Measurements from ENCODE around the gene STK17A.
"Not testable (repeated sequence)": the region's sequence is repeated elsewhere in the genome, so short reads cannot be mapped to it uniquely, and the experiment has no call there.

STK17A gene

GRCh38 chr7:43602256-43602655, 19.3 kb downstream of the STK17A start:
- DNase-seq = no peak

GRCh38 chr7:43604251-43604650, 21.3 kb downstream of the STK17A start:
- DNase-seq = no peak

DNA sequence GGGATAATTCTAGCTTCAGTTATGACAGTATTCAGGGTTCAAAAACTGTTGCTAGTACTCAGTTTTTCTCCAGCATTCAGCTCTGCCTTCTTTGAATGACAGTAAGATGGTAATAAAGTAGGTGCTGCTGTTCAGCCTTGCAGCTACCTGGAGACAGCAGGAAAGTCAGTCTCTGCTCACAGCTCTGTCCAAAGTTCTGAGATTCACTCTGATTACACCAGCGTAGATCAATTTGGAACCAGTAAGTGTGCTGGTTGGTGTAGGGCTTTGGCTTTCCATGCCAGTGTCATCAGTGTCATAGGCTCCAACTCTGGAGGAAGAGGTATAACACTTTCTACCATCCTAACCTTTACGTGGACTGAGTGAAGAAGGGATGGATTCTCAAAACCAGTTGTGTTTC, 26.2 kb downstream of the STK17A start:
- no peak for DNase-seq

DNA sequence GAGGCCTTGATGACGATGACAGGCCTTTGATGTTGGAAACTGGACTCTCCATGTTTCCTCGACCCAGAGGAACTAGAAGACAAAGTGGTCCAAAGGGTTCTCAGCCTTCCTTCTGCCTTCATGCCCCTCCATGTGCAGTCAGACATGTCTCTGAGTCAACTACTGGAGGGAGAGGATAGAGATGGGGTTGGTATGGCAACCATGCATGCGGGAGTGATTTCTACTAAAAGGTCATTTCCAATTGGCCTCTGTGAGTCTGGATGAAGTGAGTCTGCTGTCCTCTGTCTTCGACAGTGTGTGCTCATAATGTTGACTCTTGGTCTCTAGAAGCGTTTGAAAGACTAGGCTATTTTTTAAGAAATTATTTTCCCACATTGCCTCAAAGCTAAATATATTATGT, 29.2 kb downstream of the STK17A start:
- DNase-seq = no peak

DNA sequence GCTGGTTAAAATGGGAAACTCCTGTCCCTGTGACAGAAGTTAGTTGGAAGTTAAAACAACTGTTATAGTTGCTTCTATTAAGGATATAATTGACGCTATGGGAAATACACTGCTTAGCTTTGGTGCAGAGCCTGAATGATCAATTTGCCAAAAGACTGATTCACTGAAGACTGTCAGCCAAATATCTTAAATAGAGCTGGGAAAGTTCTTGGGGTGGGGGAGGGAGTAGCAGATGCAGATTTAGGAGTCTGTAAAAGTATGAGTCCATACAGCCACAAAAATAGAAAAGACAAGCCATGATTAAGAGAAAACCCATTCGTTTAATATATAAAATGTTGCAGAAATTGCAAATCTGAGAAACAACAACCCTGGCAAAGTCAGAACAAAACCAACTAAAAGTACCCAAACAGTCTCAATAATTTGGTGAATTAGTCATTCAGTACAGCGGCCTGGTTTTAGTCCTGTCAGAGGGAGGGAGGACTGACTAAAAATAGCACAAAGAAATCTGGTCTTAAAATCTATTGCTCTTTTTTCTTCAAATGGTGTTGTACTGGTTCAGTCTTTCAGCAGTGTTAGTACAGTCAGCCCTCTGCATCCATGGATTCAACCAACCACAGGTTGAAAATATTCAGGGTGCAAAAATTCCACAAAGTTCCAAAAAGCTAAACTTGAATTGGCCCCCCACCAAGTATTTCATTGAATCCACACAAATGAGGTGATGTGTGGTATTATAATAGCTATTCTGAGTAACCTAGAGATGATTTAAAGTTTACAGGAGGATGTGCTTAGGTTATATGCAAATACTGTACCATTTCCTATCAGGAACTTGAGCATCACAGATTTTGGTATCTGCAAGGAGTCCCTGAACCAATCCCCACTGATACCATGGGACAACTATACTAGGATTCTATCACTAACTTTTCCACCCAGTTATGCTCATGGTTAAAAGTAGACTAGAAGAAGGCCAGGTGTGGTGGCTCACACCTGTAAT, 30.0 kb downstream of the STK17A start:
- no peak for DNase-seq

DNA sequence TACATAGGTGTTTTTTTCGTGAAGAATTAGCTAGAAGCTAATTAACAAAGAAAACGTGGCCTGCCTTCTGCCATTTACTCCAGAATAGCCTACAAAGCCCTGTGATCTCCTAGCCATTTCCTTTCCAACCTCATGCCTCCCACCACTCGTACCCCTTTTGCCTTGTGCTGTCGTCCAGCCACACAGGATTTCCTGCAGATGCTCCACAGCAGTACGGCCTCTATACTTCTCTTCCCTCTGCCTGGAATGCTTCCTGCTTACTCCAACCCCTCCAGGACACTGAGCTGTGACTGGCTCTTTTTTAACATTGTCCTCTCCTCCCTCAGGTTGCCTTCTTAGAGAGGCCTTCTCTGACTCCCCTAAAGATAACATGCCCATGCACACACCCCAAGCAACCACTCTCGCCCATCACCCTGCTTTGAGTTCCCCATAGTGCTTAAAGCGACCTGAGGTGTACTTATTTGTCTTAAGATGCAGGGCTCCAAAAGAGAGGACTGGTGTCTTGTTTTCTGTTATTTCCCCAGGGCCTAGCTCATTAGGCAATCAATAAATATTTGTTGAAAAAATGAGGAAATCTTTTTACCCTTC, 32.7 kb downstream of the STK17A start:
- no peak for DNase-seq

DNA sequence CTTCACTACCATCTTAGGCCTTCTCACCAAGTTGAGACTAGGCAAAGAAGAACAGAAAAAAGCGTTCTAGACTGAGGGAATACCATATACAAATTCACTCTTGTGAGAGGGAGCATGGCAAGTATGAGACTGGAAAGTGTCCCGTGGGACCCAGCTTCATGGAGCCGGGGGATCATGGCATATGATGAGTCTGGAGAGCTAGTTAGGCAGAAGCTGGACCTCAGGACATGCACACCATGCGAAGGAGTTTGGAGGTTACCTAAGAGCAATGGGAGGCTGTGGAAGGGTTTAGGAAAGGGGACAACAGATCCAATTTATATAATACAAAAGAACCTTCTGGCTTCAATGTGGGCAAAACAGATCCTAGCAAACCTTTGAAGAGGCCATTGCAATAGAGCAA, 34.1 kb downstream of the STK17A start:
- no peak for DNase-seq

DNA sequence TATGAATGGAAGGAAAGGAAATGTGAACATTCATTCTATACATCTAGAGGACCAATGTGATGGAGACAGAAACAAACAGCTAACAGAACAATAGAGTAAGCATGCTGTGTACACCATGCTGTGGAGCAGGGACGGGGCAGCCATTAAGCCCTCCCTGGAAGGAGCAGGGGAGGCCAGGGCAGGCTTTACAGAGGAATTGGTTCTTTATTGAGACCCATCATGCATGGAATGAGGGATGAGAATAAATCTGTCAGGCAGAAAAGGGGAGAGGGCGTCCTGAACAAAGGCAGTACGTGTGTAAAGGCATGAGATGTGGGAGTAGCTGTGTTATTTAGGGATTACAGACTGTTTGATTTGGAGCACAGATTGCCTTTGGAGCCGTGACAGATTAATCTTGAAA, 35.2 kb downstream of the STK17A start:
- no peak for DNase-seq

DNA sequence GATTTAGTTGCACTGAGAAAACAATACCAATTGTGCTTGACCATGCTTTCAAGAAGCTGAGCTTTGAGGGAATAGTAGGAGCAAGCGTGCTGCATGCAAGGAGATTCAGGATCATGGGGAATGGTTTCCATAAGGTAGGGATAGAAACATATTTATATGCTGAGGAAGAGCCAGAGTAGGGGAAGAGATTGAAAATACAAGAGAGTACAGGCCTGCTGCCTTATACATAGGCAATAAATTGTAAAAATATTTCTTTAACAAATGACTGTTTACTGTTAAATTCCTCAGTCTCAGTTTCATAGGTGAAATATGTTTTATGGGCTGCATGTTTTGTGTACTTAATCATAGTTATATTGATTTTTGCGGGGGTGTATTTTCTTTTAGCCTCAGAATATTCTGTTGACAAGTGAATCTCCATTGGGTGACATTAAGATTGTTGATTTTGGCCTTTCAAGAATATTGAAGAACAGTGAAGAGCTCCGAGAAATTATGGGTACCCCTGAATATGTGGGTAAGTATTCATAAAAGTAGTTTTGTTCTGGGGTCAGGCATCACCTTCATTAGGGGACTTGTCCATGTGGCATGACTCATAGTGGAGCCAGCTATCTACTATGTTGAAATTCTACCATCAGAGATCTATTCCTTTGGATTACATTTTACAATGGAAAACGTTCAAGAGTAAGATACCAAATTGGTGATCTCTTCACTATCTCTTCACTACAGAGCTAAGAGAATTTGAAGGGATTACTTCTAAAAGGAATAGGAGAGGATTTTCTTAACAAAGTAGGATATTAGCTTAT, 36.5 kb downstream of the STK17A start:
- DNase-seq = no peak

GRCh38 chr7:43621729-43622448, 39.0 kb downstream of the STK17A start:
- no peak for DNase-seq

DNA sequence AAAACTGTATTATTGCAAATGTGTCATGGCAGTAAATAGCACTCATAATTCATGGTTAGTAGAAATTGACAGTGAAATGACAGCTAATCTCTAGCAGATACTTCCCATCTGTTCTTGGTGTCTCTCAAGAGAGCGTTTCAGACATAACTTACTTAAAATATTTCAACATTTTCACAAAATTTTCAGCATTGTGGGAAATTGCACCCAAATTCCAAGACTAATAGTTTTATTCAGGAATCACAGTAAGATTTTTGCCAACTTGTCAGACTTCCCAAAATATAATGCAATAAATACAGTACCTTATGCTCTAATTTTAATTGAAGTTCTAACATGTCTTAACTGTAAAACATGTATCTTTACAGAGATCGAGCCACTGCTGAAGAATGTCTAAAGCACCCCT, 41.2 kb downstream of the STK17A start:
- DNase-seq = no peak

GRCh38 chr7:43625453-43625852, 42.5 kb downstream of the STK17A start:
- DNase-seq = no peak

DNA sequence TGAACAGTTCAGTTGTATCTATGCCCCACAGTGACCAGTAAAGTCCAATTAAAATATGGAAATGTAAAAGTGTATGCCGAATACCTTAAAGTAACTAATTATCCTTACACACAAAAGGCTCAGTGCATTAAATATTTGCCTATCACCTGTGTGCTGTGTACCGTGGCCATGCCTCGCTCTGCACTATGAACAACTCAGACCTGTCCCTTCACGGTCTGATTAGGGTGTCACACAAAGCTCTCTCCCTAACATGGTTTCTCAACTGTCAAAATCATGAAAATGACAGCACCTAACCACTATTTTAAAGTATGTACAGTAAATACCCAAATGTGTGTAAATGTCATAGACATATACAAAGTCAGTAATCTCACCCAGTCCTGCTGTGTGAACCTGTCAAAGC, 43.1 kb downstream of the STK17A start:
- no peak for DNase-seq

GRCh38 chr7:43626695-43627094, 43.8 kb downstream of the STK17A start:
- DNase-seq = no peak

- not testable (repeated sequence) for DNase-seq
Measured at GRCh38 chr7:43627798-43628197, 44.9 kb downstream of the STK17A start.

DNA sequence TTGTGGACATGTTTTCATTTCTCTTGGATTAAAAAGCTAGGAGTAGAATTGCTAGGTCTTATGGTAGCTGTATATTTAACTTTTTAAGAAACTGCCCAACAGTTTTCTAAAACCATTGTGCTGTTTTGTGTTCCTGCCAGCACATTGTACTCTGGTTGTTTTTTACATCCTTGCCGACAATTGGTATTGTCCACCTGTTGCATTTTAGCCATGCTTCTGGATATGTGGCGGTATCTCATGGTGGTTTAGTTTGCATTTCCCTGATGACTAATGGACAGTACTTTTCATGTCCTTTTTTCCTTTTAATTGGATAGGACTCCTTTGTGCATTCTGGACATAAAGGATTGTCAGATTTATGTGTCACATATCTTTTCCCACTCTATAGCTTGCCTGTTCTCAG, 45.5 kb downstream of the STK17A start:
- DNase-seq = no peak

DNA sequence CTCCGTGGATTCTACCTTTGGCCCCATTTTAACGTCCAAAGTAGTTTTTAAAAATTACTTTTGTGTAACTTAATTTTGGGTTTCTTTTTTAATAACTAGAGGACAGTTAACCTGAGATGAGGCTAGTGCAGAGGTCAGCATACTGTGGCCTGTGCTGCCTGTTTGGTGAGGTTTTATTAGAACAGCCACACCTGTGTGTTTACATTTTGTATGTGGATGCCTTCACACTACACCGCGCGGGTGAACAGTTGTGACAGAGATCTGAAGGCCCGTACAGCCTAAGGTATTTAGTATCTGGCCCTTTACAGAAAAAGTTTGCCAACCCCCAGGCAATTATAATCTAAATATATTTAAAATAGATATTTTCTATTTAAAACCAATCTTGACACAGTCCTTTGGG, 46.9 kb downstream of the STK17A start:
- DNase-seq = no peak

- DNase-seq = no peak
Measured at GRCh38 chr7:43630482-43630881, 47.6 kb downstream of the STK17A start.

GRCh38 chr7:43631559-43631958, 48.7 kb downstream of the STK17A start:
- DNase-seq = no peak

GRCh38 chr7:43632746-43633145, 49.8 kb downstream of the STK17A start:
- no peak for DNase-seq

DNA sequence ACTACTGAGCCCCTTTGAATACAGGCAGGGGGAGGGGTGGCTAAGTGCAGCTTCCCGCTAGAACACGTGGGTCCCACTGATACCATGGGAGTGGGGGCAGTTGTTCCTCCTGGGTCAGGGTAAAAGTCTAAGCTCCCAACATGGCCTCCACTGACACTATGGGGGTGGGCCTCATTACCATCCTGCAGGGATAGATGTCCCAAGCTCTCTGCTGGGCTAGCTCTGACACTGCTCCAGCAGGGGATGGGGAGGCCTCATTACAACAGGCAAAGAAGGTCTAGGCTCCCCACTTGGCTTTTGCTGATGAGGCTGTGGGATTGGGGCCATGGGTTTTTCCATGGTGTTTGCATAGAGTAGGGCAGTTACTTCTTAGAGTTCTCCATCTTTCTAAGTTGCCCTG, 51.5 kb downstream of the STK17A start:
- DNase-seq = no peak

DNA sequence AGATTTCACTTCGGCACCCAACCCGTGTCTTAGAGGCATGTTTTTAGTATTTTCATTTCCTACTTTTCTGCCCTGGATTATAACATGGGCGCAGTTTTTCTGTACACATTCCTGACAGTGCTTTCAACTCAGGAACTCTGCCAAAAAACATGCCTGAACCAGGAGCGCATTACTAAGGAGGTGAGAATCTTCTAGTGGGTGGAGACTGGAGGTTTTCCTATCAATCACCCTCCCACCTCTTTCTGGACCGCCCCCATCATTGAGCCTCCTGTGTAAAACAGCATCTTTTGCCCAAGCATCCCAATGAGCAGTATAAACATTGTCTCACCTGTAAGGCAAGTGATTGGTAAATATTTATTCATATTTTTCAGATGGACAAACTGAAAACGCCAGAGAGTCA, 53.2 kb downstream of the STK17A start:
- peak; percentile 39 for DNase-seq

All from NCI-H1105 treated with DMSO at 0.1 percent for 48 hours (cell line).